Adrenal gland (tissue), 12 donors: ENCODE measurements around the gene EVPL. TPM values are rescaled to one million over a fixed set of nuclear protein-coding genes. Genes with fewer than 3 reads are reported as not detected.

ENCODE experiments used
- DNase-seq, 7 donors: peaks; one replicate each; pipeline ENCODE4 v3.0.0-alpha.2; 2019 to 2020
- H3K27ac ChIP-seq, 5 donors: fragments of 200-600 bp; sonication (generic) in 4 of 5; 1 replicate in 3 of 5; 2 replicates in 2 of 5; pipeline versions ENCODE4 v1.5.1 to v1.8.0; 2016 to 2020; ENCODE audit warnings: mild to moderate bottlenecking in 1 of 5
- H3K27me3 ChIP-seq: fragments of 200-600 bp; 2 replicates; pipeline ENCODE4 v1.8.0; 2021
- H3K36me3 ChIP-seq, 2 donors: fragments of 200-600 bp; replicated peaks in 1 of 2; 1 replicate in 1 of 2; 2 replicates in 1 of 2; pipeline versions ENCODE4 v1.5.1 to v1.8.0; 2018 to 2022
- H3K4me1 ChIP-seq, 2 donors: fragments of 200-600 bp; replicated peaks in 1 of 2; 1 replicate in 1 of 2; 2 replicates in 1 of 2; pipeline versions ENCODE4 v1.5.1 to v1.8.0; 2018 to 2021
- H3K4me3 ChIP-seq, 4 donors: fragments of 200-600 bp; sonication (generic) in 3 of 4; one replicate each; pipeline ENCODE4 v1.5.1; 2016 to 2018
- H3K9me3 ChIP-seq, 3 donors: fragments of 200-600 bp; sonication (generic) in 1 of 3; replicated peaks in 1 of 3; 1 replicate in 2 of 3; 2 replicates in 1 of 3; pipeline versions ENCODE4 v1.5.1 to v1.8.0; 2016 to 2021
- POLR2A ChIP-seq, 2 donors: fragments of 450-650 bp; IDR thresholded peaks; one replicate each; pipeline ENCODE4 v1.6.1; 2017; ENCODE audit warnings: antibody characterized with exemption in 2 of 2, mild to moderate bottlenecking in 2 of 2, moderate library complexity in 1 of 2
- WGBS, 4 donors: extraction: QIAGEN DNeasy Blood & Tissue Kit in 2 of 4; methylation state at CpG; one replicate each; pipeline versions ENCODE4 v1.1.5 to v1.1.7; 2013 to 2017; 5-methylcytosine and 5-hydroxymethylcytosine counted together
- intact Hi-C, 2 donors: fragments of 100-400 bp; cut with DNase I; formaldehyde crosslinking; loops; one replicate each; pipeline versions ENCODE4 v1.14.1 to v1.15.0; 2022 to 2023
- polyA plus RNA-seq, 3 donors: library from polyadenylated mRNA; stranded (reverse); fragments of 200-250 nt in 2 of 3; fragments of 350-450 nt in 1 of 3; fragmentation: Illumina TruSeq in 1 of 3; extraction: RNeasy Lipid Tissue Mini Kit (QIAGEN cat#74804) in 1 of 3; gene quantifications; one replicate each; pipeline ENCODE4 v1.2.3, GENCODE V29; 2013 to 2014
- total RNA-seq, 9 donors: library from RNA; depleted of rRNA in 4 of 9; stranded (reverse); fragments of >200 nt in 4 of 9; fragments of 120-200 nt in 1 of 9; fragmentation: NEBNext Ultra II Directional in 1 of 9; extraction: Animal tissue kit (Norgen Biotek cat#: 25700) in 1 of 9; gene quantifications; one replicate each; pipeline versions ENCODE4 v1.1.0 to v1.2.4, GENCODE V29; 2013 to 2023
- TF ChIP-seq, protein P1 (sequence below), 6 experiments: fragments of 450-650 bp in 4 of 6; fragments of 200-600 bp in 2 of 6; sonication (generic) in 1 of 6; IDR thresholded peaks; 1 replicate in 5 of 6; 2 replicates in 1 of 6; pipeline versions ENCODE4 v1.5.1 to v1.8.0; 2016 to 2021; ENCODE audit warnings: antibody characterized with exemption in 6 of 6, mild to moderate bottlenecking in 2 of 6, moderate library complexity in 1 of 6
- donor health status: healthy with polysubstance abuse.
- donor health status: Bipolar disorder and iron deficiency.
- donor health status: DM: yes; HTN: yes; CAD: no.
- donor health status: DM: no; HTN: no; CAD: no.
- donor health status: DM: no; HTN: no; CAD: no.
- donor health status: DM: yes; HTN: yes; CAD: no.

The EVPL gene
- total and polyA plus RNA-seq, 12 donors: under 0.01 to 1.8 (median 0.27) TPM; not detected in 2

DNA sequence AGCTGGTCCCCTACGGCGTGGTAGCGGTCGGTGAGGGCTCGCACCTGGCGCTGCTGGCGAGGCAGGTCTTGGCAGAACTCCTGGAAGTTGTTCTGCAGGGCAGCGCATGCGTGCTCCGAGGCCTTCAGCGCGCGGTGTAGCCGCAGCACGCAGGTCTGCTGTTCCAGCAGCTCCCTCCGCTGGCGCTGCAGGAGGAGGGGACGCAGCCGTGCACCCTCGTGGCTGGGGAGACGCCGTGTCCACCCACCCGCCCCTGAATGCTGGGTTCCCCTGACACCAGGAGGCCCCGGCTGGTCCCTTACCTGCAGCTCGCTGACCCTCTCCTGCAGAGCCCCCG lies 12.2 kb downstream of the EVPL start:
- no peak for TF ChIP-seq POLR2A (IDR thresholded peaks at IDR 0.05)
- peaks cover 4 to 6% of the 10 kb centered on the region in 2 donors for H3K4me1 ChIP-seq

DNA sequence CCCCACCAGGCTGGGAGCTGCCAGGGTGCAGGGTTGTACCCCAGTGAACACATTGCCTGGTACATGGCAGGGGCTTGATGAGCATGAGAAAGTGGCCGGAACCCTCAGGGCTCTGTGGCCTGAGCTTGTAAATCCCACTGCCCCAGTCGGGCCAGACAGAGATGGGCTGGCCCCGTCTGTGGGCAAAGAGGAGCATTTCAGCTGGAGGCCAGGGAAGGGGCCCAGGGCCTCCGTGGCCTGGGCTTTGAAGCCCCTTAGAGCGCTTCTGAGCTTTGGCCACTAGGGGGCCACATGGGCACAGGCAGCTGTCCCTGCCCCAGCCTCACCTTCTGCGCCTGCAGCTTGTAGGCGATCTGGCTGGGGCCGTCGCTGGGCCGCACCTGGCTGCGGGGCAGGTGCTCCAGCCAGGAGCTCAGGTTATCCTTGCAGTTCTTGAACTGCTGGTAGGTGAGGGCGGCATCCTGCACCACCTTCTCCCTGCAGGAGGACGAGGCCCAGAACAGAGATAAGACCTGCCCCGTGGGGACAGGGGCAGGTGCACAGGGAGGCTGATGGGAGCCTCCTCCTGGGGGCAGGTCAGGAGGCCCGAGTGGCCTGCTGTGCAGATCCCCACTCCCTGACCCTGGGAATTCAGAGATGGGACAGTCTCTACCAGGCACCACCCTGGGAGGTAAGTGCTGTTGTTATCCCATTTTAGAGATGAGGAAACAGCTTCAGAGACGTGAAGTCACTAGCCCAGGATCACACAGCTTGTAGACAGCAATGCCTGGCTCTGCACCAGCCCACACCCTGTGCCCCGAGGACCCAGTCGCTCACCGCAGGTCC lies 12.8 kb downstream of the EVPL start:
- 20 to 80% (median 27%) methylated on average over 1 to 19 of the region's 19 CpGs for WGBS, 4 donors
- Histone ChIP-seq H3K27me3 (no peaks in the 10 kb centered on the region), H3K27ac (no peak overlapping the region), H3K36me3 (no peaks in the 10 kb centered on the region), H3K4me3 (no peak overlapping the region), H3K9me3 (no peaks in the 10 kb centered on the region), H3K4me1 (peaks cover 2 to 4% of the 10 kb centered on the region in 2 donors)
- DNase-seq: peak; percentile 61 to 85 (median 78)
- no peak for TF ChIP-seq POLR2A (IDR thresholded peaks at IDR 0.05)
- TF ChIP-seq, protein P1, sequence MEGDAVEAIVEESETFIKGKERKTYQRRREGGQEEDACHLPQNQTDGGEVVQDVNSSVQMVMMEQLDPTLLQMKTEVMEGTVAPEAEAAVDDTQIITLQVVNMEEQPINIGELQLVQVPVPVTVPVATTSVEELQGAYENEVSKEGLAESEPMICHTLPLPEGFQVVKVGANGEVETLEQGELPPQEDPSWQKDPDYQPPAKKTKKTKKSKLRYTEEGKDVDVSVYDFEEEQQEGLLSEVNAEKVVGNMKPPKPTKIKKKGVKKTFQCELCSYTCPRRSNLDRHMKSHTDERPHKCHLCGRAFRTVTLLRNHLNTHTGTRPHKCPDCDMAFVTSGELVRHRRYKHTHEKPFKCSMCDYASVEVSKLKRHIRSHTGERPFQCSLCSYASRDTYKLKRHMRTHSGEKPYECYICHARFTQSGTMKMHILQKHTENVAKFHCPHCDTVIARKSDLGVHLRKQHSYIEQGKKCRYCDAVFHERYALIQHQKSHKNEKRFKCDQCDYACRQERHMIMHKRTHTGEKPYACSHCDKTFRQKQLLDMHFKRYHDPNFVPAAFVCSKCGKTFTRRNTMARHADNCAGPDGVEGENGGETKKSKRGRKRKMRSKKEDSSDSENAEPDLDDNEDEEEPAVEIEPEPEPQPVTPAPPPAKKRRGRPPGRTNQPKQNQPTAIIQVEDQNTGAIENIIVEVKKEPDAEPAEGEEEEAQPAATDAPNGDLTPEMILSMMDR (IDR thresholded peaks at IDR 0.05): peak; percentile 82 to 98 (median 92)
- intact Hi-C loops: loop anchor here in 1 of 2 donors (5.0 to 10.0 kb wide), 2 partner anchors 160 to 283 kb away; no protein-coding TSS in a partner anchor

More for the DNA sequence above, 12.2 kb downstream of the EVPL start:
- H3K9me3 ChIP-seq: no peaks in the 10 kb centered on the region
- no peak overlapping the region for H3K4me3 ChIP-seq
- 63 to 83% (median 78%) methylated on average over 3 to 26 of the region's 26 CpGs for WGBS, 4 donors
- intact Hi-C loops: loop anchor here in 1 of 2 donors (5.0 to 10.0 kb wide), 2 partner anchors 160 to 282 kb away; no protein-coding TSS in a partner anchor
- no peaks in the 10 kb centered on the region for H3K36me3 ChIP-seq
- no peaks in the 10 kb centered on the region for H3K27me3 ChIP-seq
- no peak for DNase-seq
- H3K27ac ChIP-seq: no peak overlapping the region

DNA sequence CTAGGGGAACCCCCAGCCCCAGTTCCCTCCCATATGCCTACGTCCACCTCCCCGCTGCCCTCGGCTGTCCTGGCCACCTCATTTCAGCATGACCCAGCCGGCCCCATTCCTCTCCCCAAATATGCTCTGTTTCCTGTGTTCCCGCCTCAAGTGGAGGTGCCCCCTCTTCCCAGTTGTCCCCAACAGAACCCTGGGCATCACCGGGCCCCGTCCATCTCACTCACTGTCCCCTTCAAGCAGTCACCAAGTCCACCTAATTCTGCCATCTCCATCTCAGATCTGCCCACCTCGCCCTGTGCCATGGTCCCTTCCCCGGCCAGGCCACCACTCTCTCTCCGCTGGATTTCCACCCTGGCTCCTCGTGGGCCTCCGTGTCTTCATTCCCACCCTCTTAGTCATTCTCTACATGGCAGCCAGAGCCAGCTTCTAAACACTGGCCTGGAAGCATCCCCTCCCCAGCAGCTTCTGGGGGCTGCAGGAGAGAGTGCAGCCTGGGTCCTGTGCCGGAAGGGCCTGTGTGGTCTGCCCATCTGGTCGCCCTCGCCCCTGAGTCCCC lies 13.7 kb downstream of the EVPL start:
- Histone ChIP-seq H3K36me3 (no peaks in the 10 kb centered on the region), H3K27ac (no peak overlapping the region)
- intact Hi-C loops: loop anchor here in 1 of 2 donors (5.0 to 10.0 kb wide), 2 partner anchors 161 to 284 kb away; no protein-coding TSS in a partner anchor

DNA sequence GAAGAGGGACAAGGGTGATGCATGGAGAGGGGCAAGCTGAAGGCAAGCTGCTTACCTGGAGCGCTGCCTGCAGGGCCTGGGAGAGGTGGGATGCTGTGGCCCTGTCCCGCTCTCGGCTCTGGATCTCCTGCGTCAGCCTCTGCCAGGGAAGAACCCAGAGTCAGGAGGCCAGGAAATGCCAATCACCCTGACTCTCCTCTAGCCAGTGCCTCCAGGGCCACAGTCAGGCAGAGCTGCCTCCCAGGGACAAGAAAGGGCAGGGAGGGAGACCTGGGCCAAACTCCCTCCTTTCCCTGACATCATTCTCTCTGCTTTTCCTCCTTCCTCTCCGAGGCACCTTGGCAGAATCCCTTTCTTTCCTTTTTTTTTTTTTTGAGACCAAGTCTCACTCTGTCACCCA lies 15.2 kb downstream of the EVPL start:
- Histone ChIP-seq H3K4me3 (no peak overlapping the region), H3K4me1 (peaks cover 0 to 4% of the 10 kb centered on the region in 2 donors), H3K27me3 (no peaks in the 10 kb centered on the region), H3K36me3 (no peaks in the 10 kb centered on the region), H3K9me3 (no peaks in the 10 kb centered on the region), H3K27ac (no peak overlapping the region)
- 72 to 85% (median 81%) methylated on average over 4 to 5 of the region's 5 CpGs for WGBS, 4 donors
- intact Hi-C loops: loop anchor here in 1 of 2 donors (5.0 to 10.0 kb wide), 2 partner anchors 163 to 285 kb away; no protein-coding TSS in a partner anchor
- TF ChIP-seq POLR2A (IDR thresholded peaks at IDR 0.05): no peak
- no peak for DNase-seq

More for the DNA sequence above, 13.7 kb downstream of the EVPL start:
- TF ChIP-seq, protein P1 (IDR thresholded peaks at IDR 0.05): no peak
- TF ChIP-seq POLR2A (IDR thresholded peaks at IDR 0.05): no peak
- no peak for DNase-seq
- 58 to 66% (median 62%) methylated on average over 15 of the region's 15 CpGs for WGBS, 4 donors
- Histone ChIP-seq H3K4me1 (peaks cover 0 to 4% of the 10 kb centered on the region in 2 donors), H3K4me3 (no peak overlapping the region), H3K9me3 (no peaks in the 10 kb centered on the region), H3K27me3 (no peaks in the 10 kb centered on the region)

DNA sequence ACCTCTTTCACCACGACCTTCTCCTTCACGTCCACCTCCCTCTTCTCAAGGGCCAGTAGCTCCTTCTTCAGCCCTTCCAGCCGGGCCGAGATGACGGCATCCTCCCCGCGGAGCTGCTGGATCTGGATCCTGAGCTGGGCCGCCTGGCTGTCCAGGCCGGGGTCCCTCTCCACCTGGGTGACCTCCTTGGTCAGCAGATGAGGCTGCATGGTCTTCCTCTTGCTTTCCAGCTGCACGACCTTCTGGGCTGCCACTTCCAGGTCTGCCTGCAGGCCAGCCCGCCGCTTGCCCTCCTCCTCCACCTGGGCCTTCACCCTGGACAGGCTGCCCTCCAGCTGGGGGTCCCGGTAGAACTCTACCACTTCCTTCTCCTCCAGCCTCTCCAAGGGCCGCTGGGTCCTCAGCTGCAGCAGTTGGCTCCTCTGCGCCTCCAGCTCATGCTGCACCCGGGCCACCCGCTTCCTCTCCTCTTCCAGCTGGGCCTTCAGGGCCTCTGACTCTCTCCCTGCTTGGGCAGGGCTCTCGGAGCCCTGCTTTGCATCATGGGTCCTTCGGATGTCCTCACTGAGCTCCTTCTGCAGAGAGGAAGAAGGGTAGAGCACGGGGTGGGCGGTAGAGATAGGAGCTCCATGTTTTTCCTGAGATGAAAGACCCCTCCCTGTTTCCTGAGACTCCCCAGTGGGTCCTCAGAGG lies 17.0 kb downstream of the EVPL start:
- TF ChIP-seq POLR2A (IDR thresholded peaks at IDR 0.05): no peak
- TF ChIP-seq, protein P1 (IDR thresholded peaks at IDR 0.05): no peak
- Histone ChIP-seq H3K27me3 (no peaks in the 10 kb centered on the region), H3K9me3 (no peaks in the 10 kb centered on the region), H3K4me1 (peaks cover 7 to 8% of the 10 kb centered on the region in 2 donors), H3K27ac (no peak overlapping the region), H3K36me3 (no peaks in the 10 kb centered on the region), H3K4me3 (no peak overlapping the region)
- intact Hi-C loops: loop anchor here in 1 of 2 donors (5.0 to 10.0 kb wide), 2 partner anchors 165 to 287 kb away; no protein-coding TSS in a partner anchor
- WGBS, 4 donors: 80 to 90% (median 88%) methylated on average over 16 to 21 of the region's 21 CpGs
- DNase-seq: no peak
